ENCODE measurements around the gene WBP1L.
A peak's percentile ranks its signal among the peaks of the same experiment; 100 is the strongest.
"Not testable (repeated sequence)": the region's sequence is repeated elsewhere in the genome, so short reads cannot be mapped to it uniquely, and the experiment has no call there.

WBP1L gene

DNA sequence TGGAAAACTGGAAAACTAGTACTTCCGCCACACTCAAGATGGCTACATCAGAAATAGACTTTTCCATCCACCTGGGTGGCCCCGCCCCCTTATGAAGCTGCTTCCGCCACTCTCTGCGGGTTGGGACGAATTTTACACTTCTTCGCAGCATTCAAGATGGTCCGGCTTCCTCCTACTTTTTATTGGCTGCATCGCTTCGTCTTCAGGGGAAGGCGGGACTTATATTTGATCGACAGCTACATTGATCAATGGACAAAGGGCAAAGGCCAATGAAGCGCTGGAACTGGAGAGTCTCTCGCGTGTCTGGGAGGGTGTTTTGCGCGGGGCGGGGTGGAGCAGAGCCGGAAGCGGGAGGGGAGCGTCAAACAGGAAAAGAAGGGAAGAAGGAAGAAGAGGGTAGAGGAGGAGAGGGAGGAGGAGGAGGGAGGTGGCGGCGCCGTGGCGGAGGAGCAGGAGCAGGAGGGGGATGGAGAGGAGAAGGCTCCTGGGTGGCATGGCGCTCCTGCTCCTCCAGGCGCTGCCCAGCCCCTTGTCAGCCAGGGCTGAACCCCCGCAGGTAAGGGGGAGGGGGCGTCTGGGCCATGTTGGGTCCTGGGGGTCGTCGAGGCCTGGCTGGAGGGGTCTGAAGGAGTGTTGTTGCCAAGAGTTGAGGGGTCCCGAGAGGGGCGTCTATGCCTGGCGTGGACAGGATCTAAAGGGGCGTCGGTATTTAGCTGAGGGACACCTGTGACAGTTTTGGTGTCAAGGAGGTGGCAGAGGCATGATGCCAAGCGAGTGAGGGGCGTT, at the start of gene WBP1L:
Gene WBP1L, plus strand, starts transcription at position 361 of the 786 bp plus-strand sequence. Its CDS starts 106 bp downstream, at position 467.
- peak; percentile 97 for ATAC-seq

DNA sequence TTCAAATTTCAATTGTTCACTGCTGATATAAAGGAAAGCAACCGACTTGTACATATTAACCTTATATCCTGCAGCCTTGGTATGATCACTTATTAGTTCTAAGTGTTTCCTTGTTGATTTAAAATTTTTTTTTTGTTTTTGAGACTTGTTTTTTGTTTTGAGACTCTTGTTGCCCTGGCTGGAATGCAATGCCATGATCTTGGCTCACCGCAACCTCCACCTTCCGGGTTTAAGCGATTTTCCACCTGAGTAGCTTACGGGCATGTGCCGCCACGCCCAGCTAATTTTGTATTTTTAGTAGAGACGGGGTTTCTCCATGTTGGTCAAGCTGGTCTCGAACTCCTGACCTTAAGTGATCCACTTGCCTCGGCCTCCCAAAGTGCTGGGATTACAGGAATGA, 48.3 kb upstream of the WBP1L start:
- not testable (repeated sequence) for ATAC-seq

DNA sequence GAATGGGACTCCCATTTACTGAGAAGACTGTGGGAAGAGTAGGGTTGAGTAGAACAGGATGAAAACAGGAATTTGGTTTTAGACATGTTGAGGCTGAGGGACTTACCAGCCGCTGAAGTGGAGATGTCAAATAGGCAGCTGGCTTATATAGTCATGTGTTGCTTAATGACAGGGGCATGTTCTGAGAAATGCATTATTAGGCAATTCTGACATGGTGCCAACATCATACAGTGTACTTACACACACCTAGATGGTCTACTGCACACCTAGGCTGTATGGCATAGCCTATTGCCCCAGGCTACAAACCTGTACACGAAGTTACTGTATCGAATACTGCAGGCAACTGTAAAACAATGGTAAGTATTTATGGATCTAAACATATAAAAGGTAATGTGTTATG, 47.0 kb upstream of the WBP1L start:
- no peak for ATAC-seq

DNA sequence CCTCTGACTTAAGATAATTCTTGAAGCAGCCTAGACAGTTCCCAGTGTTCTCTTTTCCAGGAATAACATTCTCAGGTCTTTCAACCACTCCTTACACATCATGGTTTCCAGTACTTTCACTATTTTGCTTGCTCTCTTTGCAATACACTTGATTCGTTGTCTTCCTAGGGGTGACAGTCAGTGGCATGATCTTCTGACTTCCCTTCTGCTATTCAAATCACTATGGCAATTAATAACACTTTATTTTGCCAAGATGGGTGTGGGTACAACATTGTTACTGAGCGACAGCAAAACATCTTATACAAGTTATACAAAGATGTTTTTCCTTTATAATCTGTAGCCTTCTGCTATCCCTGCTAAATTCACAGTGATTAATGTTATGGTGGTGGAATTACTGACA, 44.9 kb upstream of the WBP1L start:
- no peak for ATAC-seq

DNA sequence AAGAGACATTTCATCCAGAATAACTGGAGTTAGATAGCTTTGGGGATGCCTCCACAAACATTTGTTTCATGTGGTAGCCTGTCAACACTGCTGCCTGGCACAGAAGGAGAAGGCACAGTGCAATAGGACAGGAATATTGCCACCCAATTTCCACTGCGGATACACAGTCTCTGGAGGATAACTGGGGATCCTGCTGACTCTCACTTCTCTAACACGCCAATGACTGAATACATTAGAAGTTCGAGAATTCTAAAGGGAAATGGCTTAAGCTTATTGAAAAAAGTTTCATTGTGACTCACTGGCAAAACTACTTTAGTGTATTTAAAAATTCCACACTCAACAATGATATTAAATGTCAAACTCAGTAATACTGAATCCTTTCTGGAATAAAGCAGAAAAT, 42.5 kb upstream of the WBP1L start:
- ATAC-seq, result no peak

DNA sequence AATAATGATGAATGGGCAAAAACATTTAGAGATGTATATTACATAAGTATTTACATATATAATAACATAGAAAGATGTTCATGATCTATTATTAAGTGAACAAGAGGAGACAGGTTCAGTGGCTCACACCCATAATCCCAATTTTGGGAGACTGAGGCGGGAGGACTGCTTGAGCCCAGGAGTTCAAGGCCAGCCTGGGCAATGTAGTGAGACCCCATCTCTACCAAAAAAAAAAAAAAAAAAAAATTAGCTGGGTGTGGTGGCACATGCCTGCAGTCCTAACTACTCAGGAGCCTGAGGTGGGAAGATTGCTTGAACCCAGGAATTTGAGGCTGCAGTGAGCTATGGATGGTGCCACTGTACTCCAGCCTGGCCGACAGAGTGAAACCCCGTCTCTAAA, 42.0 kb upstream of the WBP1L start:
- ATAC-seq, result no peak

DNA sequence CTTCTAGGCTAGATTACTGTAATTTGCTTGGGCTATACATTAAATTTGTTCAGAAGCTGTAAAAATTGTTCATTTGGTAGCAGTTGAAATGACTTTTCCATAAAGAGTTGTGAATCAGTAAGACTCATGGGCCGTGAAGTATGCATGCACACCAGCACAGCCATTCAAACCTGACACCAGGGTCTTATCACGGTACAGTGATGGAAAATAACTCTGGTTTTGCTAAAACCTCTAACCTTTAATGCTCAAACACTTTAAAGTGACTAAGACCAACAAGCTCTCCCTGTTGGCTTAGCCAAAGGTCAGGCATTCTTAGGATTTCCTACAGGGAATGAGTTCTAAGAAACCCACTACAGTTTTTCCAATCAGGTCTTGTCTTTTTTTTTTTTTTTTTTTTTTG, 41.0 kb upstream of the WBP1L start:
- no peak for ATAC-seq

DNA sequence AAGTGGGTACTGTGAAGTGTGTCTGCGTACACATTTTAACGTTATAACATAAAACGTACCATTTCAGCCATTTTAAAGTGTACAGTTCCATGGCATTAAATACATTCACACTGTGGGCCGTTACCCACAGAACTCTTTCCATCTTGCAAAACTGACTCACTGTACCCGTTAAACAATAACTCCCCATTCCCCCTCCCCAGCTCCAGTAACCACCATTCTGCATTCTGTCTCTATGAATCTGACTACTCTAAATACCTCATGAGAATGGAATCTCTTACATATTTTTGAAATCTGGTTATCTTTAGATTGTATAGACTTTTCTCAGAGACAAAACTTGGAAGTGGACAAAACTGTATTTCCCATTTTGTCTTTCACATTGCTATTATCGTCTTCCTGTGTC, 38.8 kb upstream of the WBP1L start:
- no peak for ATAC-seq

DNA sequence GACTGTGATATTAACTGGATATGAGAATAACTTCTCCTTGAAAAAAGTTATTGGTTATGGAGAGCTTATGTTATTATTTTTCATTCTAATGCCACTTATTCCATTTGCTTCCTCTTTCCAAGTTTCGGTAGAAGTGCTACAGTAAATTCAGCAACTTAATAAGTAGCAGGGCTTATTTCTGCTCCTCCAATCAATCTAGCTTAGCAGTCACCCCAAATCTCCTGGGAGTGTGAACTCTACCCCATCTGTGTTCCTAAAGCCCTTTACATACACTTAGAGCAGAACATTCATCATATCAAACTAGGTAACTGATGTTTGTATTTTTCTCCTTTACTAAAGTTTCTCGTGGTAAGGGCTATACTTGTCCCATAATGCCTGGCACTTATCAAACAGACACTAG, 38.2 kb upstream of the WBP1L start:
- no peak for ATAC-seq

DNA sequence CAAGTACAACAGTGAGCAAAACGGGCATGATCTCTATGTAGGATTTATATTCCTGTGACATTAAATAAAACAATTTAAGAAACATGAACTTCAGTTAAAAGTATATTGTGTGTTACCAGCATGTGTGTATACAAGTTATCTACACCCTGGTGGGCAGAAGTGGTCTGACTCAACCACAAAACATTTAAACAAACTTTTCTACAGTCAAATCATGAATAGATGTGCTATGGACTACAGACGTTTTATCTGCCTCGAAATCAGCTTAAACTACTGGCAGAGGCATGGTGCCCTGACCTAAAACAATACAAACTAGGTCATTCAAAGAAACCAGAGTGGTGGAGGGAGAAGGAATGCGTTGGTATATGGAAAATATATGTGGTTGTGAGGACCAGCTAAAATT, 33.1 kb upstream of the WBP1L start:
- no peak for ATAC-seq

DNA sequence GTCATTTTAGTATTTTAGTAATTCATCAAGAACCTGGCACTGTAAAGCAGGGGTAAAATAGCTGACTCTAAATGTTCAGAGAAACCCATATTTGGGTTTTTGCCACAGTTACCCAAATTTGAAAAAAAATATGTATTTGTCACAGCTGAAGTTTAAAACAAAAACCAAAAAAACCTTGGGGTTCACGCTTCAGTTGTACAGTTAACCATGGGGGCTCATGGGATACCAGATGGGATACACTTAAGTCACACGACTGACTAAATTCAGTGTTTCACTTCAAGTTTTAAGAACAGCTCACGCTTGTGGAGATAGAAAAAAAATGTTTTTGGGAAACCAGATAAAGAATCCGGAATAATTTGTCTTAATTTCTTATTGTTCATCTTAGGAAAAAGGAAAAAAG, 31.7 kb upstream of the WBP1L start:
- ATAC-seq, result no peak

DNA sequence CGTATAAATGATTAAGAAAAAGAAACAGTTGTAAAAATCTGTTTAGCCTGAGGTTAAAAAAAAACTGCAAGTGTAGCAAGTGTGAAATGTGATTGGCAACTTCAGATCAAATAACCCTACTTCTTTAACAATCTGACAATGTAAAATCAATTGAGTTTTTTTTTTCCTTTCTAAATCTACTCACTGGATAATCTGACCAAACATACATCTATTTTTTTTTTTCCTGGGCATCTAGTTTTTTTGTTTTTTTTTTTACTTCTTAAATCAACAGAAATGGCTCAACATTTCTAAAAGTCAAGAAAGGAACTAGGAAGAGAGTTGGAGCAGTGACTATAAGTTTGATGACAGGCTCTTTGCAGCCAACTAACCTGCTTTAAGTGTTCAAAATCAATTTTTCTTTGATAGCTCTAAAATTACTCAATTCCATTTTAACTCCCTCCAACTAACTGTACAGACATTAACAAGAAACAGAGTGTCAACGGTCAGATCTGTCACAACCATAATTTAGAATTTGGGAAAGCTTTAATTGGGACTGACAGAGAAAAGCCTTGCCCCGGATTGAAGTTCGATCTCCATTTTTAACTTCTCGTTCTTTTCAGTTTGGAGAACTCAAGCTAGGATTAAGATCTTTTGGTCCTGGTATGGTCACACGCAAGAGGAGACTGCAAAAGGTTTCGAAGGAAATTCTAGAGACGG, 30.8 kb upstream of the WBP1L start:
- no peak for ATAC-seq

DNA sequence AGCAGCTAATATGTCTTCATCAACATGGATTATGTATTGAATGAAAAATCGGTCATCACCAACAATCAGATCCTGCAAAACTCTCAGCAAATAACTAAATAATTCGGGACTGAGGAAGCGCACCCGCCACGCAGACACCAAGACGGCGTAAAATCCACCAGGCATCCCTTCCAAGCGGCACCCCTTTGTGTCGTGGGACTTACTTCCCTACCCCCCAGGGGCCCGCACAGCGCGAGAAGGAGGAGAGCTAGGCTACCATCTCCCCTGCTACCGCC, 30.3 kb upstream of the WBP1L start:
- ATAC-seq, result peak; percentile 58

DNA sequence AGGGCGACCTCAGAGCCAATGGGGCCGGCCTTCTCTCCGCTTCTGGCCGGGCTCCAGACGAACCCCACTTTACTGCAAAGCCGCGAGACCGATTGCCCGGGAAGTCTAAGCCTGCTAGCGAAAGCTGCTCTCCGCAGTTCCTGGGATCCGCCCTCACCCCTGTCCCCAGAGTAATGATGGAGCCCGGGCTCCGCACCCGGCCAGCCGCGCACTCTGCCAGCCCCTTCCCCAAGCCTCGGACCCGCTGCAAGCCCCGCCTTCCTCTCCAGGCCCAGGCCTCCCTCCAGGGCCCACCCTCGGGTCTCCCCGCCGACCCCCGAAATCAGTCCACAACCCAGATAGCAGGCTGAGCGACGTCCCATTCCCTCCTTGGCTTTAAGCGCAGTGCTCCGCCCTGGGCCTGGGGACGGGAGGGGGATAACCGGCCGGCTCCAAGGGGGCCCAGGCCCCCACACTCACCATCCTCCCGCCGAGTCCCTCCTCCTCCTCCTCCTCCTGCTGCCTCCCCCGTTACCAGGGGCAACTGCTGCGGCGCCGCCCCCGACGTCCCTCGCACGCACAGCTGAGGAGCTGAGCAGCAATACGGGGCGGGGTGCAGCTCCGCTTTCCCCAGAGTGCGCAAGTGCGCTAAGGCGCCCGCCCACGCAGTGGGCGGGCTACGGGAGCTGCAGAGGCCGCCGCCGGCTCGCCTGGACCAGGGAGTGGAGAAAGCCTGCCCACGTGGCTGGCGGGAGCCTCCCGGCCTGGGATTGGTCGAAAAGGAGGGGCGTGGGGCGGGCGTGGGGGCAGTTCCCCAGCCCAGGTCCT, 29.7 kb upstream of the WBP1L start, which contains the start of gene ARL3:
Gene ARL3, minus strand, starts transcription at position 584 of the 807 bp plus-strand sequence. Its CDS starts 122 bp downstream, at position 462.
- ATAC-seq, result peak; percentile 86 to 90

DNA sequence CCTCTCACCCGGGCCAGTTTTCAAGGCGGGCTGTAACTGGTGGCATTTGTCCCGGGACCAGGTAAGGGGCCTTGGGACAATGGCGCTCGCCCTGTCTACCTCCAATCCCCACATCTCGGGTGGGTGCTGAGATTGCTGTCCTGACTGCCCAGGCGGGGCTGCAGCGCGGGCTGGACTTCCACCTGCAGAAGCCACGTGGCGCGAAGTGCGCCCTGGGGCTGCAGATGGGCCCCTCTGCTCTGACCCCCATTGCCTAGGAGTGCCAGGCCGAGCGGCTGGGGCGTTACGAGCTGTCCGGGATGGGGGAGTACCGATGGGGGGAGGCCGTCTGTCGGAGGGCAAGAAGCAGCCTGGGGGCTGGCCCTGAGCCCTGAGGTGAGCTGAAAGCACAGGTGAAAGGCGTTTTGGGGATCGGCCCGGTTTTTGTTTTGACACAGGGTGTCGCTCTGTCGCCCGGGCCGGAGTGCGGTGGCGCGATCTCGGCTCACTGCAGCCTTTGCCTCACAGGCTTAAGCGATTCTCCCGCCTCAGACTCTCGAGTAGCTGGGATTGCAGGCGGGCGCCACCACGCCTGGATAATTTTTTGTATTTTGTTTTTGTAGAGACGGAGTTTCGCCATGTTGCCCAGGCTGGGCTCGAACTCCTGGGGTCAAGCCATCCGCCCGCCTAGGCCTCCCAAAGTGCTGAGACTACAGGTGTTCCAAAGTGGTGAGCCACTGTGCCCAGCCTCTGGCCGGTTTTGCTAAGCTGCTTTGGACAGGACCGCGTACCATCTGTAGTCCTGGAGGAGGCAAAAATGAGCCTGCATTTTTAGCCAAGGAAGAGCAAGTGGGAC, 28.9 kb upstream of the WBP1L start, which contains the start of gene SFXN2:
Gene SFXN2, plus strand, starts transcription at position 16 of the 835 bp plus-strand sequence. CDS start 12,001 bp downstream, outside the sequence.
- ATAC-seq, result peak; percentile 10 to 13

DNA sequence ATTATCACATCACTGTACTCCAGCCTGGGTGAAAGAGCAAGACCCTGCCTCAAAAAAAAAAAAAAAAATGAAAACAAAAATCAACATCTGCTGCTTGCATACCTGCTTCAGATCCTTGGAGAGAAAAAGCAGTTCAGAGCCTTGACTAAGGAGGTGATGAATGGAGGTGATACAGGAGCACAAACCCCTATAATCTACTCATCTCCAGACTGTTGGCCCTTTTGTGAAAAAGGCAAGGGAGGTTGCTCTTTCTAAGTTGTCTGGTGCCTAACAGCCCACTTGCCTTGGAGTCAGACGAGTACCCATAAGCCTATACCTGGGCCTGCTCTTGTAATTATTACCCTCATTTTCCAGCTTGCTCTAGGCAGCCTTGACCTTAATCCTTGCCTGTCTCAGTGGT, 27.9 kb upstream of the WBP1L start:
- no peak for ATAC-seq

DNA sequence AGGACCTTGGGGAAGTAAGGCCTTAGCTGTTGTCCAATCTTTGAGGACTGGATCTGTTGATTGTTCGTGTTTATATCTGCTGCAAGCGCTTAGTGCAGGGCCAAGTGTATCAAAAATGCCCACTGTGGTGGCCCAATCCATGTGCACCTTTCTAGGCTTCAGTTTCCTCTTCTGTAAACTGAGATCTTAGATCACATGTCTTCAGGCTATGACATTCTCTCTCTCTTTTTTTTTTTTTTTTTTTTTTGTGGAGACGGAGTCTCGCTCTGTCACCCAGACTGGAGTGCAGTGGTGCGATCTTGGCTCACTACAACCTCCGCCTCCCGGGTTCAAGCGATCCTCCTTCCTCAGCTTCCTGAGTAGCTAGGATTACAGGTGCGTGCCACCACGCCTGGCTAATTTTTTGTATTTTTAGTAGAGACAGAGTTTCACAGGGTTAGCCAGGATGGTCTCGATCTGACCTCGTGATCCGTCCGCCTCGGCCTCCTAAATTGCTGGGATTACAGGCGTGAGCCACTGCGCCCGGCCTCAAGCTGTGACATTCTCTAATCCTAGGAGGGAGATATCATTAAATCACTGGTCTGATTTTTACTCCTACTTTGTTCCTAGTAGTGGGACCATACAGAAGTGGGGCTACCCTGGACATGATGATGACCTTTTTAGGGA, 26.7 kb upstream of the WBP1L start:
- ATAC-seq, result not testable (repeated sequence)

DNA sequence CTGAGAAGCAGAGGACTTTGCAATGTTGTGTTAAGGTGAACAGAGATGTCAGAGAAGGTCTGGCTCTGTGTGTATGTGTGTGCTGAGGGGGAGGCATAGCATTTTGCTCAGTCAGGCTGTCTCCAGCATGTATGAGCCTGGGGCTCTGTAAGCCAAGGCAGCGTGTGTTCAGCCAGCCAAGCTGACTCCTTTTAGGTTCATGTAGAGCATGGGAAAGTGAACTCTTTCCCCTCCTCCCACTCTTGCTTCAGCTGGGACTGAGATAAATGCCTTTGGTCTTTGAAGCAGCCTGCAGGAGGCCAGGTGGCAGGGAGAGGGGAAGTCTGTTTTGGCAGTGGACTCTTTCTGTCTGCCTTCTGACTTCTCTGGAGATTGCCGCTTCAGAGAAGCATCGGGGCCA, 25.5 kb upstream of the WBP1L start:
- ATAC-seq, result no peak

DNA sequence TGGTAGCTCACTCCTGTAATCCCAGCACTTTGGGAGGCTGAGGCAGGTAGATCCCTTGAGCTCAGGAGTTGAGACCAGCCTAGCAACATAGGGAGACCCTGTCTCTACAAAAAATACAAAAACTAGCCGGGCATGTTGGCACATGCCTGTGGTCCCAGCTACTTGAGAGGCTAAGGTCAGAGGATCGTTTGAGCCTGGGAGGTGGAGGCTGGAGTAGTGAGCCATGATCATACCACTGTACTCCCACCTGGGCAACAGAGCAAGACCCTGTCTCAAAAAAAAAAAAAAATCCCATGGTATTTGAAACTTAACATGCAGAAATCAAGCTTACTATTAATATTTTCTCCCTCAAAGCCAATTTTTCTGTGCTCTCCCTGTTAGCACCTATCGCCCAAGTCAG, 23.4 kb upstream of the WBP1L start:
- ATAC-seq, result no peak

DNA sequence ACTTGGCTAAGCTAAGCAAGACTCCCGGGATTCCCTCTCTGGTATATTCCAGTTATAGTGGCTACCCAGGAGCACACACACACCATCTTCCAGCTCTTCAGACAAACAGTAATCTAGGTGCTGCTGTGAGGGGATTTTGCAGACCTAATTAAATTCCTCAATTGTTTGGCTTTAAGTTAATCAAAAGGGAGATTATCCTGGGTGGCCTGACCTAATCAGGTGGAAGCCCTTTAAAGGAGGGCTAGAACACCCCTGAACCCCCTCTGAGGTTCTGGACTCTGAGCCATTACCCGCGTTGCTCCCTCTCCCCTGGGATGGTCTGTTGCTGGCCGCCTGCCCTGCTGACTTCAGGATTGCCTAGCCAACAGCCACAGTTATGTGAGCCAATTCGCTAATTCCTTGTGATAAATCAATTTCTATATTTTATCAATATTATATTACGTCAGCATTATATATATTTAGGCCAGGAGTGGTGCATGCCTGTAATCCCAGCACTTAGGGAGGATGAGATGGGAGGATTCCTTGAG, 22.9 kb upstream of the WBP1L start:
- ATAC-seq, result no peak

DNA sequence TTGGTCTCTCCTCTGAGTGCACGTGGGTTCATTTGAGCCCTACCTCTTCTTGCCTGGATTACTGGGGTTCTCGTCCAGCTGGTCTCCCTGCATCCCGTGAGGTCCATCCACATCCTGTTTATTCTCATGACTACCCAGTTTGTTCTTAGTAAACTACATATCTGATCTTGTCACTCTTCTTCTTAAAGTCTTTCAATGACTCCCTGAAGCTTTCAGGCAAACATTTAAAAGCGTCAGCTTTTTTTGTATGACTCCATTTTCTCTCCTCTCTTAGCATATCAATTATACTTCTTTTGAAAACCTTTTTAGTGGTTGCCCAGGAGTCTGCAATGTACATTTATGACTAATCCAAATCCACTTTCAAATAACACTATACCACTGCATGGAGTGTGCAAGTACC, 21.8 kb upstream of the WBP1L start:
- peak in 1 of 2 donors; percentile 45 for ATAC-seq

DNA sequence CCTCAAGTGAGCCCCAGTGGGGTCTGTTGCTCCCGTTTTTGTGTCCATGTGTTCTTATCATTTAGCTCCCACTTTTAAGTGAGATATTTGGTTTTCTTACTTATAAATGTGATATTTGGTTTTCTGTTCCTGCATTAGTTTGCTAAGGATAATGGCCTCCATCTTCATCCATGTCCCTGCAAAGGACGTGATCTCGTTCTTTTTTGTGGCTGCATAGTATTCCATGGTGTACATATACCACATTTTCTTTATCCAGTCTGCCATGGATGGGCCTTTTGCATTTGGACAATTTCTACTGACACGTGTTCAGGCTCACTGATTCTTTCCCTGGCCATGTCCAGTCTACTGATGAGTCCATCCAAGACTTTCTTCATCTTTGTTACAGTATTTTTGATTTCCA, 19.8 kb upstream of the WBP1L start:
- no peak for ATAC-seq

Measured in activated CD4-positive, CD25-positive, alpha-beta regulatory T cell treated with anti-CD3 and anti-CD28 coated beads, Interleukin-2, amount 50 U/mL, for 24 hours (primary cell).